GM19025 (cell line): ENCODE data around the gene ADIPOR2.

Source experiments
- ATAC-seq: cut with Tn5 transposase; IDR thresholded peaks from one replicate; pipeline ENCODE4 v1.9.1; 2021; ENCODE audit warnings: mild to moderate bottlenecking, low read depth, moderate library complexity; ENCODE audit not compliant: unreplicated experiment

The ADIPOR2 gene, protein sequence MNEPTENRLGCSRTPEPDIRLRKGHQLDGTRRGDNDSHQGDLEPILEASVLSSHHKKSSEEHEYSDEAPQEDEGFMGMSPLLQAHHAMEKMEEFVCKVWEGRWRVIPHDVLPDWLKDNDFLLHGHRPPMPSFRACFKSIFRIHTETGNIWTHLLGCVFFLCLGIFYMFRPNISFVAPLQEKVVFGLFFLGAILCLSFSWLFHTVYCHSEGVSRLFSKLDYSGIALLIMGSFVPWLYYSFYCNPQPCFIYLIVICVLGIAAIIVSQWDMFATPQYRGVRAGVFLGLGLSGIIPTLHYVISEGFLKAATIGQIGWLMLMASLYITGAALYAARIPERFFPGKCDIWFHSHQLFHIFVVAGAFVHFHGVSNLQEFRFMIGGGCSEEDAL

DNA sequence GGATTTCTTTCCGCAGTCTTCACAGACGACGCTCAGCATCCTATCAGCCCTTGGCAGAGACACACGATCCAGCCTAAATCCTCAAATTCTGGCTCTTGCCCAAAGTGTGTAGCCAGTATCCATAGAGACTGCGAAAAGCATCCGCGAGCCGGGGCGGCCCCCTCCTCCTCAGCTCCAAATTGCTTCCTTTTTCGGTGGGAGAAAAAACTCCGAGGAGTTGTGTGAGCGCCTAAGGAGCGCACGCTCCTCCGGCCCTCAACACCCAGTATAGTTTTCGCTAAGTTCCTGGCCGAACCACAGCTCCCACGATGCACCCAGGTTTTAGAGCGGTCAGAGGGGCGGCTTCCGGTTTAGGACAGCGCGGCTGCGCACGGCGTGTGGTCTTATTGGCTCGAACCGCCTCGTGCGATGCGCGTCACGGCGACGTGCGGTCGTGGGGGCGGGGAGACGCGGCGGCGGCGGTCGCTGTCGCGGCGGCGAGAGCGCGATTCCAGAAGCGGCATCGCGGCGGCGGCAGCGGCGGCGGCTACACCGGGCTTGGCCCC lies at the start of gene ADIPOR2:
TSS of gene ADIPOR2 (plus strand) at position 493 of the 545 bp plus-strand sequence. CDS start 63,274 bp downstream, outside the sequence.
- ATAC-seq, result peak; percentile 96

DNA sequence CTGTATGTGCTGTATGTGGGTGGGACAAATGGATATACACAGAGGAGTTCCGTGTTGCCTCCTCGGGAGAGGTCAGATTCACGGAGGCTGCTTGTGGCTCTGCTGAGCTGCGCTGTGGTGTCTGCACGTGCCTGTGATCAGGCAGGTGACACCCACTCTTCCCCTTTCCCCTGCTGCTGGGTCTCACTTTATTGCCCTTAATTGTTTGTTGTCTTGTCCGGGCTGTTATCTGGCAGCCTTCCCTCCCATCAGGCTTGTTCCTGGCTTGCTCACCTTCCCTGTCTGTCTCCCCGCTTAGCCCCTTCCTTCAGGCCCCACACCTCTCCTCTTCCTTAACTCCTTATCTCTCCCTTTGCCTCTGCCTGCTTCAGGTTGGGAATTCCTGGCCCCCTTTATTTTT lies 48.4 kb upstream of the ADIPOR2 start:
- no peak for ATAC-seq

DNA sequence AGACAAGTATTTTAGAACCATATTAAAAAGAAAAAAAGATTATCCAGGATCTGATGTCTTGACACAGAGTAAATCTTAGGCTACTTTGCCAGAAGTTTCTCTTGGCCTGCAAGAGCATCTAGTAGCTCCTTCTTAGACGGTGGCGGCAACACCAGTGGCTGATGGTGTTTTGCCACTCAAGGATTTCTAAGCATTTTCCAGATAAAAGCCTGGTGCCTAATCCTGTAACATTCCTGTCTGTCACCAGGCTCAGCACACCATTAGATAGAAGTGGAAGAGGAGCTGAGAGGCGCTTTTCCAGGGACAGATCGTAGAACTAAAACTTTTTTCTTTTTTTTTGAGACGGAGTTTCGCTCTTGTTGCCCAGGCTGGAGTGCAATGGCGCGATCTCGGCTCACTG lies 47.8 kb upstream of the ADIPOR2 start:
- ATAC-seq, result no peak

DNA sequence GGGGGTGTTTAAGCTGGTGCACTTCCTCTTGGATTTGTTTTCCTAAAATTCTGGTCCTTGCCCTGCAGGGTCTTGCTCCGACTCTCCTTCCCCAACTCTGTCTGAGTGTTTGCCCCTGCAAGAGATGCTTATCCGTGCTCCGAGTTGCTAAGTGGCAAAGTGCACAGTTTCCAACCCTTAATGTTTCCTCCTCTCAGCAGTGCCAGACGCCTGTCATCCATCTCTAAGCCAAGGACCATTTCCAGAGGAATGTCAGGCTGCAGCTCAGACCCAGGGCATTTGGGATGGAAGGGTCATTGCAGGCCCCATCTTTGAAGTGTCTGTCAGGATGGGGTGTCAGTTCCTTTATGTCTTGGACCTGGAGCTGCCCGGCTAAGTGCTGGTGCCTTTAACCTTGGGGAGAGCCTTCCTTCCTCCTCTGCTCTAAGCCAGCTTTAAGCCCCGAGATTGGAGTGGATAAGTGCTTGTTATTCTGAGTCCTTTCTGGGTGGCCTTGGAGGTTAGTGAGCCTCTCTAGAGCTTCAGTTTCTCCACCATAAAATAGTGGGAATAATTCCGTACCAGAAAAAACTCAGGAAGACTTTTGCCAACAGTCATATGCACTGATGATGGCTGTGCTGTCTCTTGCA lies 46.9 kb upstream of the ADIPOR2 start:
- no peak for ATAC-seq

DNA sequence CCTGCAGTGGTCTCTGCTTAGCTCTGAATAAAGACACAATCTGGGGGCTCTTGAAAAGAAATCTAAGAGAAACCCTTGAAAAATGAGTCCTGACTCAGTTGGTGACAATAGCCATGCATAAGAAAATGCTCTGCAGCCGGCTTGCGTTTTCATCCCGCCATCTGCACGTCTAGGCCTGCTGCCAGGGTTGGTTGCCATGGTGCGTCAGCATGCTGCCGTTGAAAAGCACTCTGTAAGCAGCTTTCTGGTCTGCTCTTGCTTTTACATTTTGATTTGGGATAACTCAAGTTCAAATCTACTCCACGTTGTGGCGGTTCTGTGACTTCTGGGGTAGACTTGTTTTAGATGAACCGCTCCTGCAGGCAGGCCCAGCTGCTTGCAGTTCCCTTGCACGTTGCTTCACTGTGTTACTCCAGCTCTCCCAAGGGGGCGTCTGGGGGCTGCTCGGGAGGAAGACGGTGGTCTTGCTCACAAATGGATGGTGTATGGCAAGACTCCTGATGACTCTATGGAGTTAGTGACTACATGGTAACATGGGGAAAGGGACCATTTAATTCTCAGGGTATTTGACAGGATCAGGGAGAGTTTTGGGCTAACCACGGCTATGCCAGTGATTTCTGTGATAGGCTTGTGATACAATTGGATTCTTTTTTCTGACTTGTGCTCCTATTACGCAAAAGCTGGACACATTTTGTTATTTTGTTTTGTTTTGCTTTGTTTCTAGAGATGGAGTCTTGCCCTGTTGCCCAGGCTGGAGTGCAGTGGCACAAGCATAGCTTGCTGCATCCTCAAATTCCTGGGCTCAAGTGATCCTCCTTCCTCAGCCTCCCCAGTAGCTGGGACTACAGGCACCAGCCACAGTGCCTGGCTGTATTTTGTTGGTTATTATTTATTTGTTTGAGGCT lies 46.1 kb upstream of the ADIPOR2 start:
- ATAC-seq, result no peak

DNA sequence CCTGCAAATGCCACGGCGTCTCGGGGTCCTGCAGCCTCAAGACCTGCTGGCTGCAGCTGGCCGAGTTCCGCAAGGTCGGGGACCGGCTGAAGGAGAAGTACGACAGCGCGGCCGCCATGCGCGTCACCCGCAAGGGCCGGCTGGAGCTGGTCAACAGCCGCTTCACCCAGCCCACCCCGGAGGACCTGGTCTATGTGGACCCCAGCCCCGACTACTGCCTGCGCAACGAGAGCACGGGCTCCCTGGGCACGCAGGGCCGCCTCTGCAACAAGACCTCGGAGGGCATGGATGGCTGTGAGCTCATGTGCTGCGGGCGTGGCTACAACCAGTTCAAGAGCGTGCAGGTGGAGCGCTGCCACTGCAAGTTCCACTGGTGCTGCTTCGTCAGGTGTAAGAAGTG lies 45.1 kb upstream of the ADIPOR2 start:
- ATAC-seq, result no peak

DNA sequence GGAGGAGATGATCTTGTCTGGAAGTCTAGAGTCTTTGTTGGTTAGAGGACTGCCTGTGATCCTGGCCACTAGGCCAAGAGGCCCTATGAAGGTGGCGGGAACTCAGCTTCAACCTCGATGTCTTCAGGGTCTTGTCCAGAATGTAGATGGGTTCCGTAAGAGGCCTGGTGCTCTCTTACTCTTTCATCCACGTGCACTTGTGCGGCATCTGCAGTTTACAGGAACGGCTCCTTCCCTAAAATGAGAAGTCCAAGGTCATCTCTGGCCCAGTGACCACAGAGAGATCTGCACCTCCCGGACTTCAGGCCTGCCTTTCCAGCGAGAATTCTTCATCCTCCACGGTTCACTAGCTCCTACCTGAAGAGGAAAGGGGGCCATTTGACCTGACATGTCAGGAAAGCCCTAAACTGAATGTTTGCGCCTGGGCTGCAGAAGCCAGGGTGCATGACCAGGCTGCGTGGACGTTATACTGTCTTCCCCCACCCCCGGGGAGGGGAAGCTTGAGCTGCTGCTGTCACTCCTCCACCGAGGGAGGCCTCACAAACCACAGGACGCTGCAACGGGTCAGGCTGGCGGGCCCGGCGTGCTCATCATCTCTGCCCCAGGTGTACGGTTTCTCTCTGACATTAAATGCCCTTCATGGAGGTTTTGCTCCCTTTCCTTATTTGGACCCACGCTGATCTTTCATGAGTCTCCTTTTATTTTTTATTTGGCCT lies 44.1 kb upstream of the ADIPOR2 start:
- no peak for ATAC-seq

DNA sequence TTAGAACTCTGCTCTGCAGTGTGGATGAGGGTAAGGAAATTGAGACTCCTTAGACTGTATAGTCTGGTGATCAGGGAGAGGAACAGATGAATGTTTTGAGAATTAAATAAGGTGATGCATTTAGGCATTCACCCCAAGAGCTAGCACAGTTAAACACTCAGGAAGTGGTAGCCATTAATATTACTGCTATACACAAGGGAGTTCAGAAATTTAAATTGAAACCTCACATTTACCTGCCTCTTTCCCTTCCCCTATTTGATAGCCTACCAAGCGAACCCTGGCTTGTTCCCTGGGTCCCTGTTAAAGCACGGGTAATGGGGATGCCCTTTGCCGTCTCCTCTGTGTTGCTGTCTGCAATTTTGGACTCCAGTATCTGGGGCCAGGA lies 43.6 kb upstream of the ADIPOR2 start:
- ATAC-seq, result no peak

DNA sequence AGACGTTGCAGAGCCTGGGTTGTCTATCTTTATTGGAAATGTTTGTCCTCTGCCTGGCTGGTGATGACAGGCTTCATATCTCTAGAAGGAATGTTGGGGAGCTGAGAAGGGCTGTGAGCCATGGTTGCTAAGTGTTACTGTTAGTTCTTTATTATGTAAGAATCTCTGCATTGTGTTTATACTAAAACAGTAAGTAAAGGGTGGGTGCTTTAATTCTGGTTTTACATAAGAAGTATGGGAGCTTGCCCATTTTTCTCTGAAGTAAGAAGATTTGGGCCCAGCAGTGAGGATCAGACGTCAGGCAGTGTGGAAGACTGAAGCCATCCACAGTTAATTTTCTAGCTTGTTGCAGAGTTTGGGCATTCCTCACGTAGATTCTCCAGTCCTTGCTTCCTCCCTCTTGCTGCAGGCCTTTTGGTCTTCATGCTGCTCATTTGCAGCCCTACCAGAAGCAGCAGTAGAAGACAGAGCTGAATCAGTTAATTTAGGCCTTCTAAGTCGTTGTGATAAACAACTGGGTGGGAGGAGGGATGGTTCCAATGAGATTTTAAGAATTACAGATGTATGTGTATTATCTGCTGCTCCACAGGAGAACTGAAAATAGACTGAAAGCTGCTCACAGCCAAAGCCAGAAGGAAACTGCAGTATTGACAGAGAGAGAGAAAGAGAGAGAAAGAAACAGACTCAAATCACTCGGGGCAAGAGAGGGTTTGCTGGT lies 40.5 kb upstream of the ADIPOR2 start:
- ATAC-seq, result no peak

DNA sequence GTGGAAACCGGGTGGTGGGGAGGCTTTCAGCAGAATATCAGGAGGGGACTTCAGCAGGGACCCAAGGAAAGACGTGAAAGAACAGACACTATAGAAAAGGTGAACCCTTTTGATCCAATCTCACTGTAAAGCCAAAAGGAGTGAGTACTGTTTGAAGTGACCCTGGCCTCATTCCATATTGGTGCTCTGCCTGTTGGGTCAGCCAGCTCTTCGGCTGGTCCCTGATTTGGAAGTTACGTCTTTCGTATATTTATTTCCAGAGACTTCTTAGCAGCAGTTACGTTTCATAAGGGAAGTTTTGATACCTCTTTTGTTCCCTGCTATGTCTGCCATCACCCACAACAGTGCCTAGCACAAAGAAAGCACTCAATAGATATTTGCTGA lies 39.9 kb upstream of the ADIPOR2 start:
- no peak for ATAC-seq

DNA sequence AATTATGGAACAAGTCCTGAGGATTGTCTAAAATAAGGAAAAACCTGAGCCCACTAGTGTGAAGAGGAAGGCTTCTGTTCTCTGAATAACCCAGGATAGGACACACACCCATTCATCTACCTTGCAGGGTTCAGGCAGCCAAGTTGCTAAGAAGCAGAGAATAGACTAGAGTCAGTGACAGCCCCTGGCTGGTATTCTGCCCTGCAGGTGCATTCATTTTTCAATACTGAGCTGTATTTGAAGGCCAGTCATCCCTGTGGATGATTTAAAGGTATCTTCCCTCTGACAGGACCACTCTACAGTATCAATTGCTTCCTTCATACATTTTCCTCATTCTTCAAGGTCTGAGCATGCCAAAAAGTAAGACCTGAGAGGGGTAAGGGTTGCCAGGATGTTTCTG lies 38.9 kb upstream of the ADIPOR2 start:
- no peak for ATAC-seq

DNA sequence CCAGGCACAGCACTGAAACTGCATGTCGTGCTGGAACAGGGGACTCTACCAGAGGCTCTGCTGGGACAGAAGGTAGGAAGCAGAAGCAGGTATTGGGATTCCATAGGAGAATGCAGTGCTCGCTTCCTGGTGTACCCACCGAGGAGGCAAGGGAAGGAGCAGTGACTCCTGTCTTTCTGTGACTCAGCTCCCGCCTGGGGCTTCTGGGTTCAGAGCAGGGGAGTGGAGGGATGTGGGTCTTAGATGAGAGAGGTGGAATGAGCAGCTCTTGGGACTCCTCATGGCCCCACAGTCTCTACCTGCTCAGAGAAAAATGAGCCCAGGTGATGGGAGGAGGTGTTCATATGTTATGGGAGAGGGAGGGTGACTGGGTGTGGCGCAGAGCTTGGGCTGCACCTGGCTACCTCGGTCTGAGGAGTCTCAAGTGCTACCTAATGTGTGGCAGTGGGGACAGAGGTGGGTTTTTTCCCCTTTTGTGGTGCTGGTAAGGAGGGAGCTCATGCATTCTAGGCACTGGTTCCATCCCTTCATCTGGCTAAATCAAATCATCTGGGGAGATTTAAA lies 35.6 kb upstream of the ADIPOR2 start:
- no peak for ATAC-seq

DNA sequence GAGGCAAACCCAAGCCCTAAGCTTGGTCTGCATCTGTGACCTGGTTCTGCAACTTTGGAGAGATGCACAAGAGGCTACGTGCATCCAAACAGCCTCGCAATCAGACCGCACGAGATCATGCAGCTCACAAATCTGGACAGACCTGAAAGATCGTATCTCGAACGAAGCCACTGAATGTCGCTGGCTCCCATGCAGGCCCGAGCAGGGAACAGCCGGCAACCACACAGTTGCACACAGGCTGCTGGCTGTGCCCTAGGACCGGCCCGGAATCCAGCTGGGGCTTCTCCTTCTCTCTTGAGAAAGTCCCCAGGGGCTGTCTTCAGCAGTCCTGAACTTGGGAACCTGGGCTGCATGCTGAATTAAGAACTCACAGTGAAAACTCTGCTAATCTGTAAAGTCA lies 34.0 kb upstream of the ADIPOR2 start:
- ATAC-seq, result no peak

DNA sequence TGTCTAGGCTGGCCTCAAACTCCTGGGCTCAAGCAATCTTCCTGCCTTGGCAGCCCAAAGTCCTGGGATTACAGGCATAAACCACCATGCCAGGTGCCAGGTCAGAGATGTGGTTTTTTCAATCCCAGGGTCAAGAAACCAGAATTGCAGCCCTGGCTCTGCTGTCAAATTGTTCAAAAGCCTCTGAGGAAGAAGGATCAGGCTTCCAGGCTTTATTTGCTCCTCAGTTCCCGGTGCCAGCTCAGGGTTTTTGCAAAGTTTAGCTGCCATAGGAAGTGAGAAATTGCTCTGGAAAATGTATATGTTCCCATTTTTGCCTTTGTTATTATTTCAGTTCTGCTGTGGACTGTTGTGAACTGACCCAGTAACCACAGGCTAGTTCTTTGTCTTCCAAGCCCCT lies 33.2 kb upstream of the ADIPOR2 start:
- no peak for ATAC-seq

DNA sequence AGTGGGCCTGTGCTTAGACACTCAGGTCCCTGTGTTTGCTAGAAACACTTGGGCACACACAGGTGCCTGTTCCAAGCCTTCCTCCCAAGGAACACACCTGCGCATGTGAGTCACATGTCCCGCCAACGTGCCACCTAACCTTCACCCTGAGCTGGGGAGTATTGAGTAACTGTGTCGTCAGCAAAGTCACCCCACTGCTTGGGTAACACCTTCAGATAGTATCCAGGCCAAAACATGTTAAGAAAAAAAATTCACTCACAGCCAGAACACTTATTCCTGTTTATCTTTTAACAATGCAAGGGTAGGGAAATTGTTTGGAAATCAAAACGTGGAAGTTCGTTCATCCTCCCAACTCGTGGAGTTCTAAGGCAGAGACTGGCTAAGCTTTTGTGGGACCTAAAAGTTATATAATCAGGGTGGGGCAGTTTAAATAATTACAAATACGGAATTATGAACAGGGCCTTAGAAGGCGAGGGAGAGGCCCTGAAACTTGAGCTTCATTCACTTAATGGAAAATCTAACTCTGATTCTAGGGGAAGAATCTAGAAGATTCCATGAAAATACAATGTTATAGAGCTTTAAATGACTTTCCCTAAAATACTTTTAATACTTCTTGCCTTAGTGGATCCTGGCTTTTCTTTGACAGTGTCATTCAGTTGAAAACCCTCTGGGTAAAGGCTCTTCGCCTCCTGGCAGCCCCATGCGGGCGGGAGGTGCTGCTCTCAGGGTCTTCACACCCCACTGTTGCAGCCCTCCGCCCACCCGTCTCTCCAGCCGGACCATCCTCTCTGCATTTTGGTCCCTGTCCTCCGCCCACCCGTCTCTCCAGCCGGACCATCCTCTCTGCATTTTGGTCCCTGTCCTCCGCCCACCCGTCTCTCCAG lies 30.3 kb upstream of the ADIPOR2 start:
- no peak for ATAC-seq

DNA sequence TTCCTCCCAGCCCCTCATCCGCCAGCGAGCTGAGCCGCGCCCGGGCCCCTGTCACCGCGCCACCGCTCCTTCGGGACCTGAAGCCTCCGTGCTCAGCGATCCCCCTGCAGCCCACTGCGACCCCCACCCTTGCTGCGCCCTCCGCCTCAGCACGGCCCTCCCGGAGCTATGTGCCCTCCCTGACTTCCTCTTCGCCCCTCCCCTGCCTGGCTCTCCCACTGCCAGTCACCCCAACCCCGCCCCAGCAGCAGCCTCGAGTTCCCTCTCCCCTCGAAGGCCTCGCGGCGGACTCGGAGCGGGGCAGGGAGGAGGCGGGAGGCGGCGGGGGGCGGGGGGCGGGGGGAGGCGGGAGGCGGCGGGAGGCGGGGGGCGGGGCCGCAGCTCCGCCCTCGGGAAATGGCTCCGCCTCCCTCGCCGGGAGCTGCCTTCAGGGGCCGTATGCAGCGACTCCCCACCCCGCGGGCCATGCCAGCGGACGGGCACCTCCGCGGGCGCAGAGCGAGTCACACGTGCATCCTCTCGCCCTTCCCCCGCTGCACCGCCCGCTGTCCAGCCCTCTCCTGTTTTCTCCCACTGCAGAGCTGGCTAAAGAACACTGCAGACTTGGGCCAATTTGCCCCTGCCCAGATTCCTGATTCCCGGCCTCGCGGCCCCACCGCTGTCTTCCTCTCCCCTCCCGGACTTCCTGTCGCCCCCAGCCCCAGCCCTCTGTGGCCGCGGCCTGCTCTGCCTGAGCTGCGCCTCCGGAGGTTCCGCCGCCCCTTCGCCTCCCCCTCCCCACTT lies 29.1 kb upstream of the ADIPOR2 start:
- peak; percentile 67 for ATAC-seq

DNA sequence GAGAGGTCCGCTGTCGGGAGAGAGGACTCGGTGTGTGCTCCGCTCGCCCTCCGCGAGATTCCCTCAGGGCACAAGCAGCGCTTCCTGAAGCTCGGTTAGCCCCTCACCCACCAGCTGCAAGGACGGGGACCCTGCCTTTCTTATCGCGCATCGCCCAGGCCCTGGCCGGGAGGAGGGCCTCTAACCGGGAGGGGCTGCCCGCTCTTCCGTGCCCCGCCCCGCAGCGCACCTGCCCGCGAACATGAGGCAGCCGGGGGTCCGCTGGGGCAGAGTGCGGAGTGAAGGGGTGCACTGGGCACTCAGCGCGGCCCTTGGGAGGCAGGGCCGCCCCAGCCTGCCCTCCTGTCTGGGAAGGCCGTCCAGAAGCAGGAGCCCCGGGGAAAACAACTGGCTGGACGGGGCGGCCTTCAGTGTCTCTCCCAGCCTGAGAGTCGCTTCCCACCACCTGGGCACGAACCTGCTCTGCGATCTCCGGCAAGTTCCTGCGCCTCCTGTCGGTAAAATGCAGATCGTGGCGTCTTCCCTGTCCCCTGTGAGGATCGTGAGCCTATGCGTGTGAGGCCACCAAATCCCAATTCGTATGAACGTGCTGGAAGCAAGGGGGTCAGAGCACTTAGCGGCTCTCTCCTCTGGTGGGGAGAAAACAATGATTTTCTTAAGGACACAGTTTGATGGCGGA lies 28.0 kb upstream of the ADIPOR2 start:
- no peak for ATAC-seq
